ENCODE results near the gene BAZ2B.

DNA sequence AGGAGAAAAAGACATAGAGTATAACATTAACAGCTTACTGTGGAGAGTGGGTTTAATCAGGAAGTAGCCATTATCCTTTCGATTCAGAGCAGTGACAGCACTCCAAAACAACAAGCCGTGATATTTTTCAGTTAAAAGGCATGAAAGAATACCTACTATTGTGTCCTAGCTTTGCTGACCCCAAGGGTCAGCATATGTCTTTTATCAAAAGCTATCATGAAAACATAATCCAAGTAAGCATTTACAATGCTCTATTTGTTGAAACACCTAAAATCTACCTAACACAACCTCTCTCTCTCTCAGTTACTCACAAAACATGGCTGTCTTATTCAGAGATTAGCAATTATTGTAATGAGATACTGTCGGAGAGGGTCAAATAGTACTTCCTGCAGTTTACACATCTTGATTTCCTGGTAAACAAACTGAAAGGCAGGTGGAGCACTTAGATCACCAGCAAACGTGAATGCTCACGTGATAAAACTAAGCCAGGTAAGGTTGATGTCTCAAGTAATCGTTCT is 100.0 kb downstream of the BAZ2B start:
- TF ChIP-seq POLR2A (IDR thresholded peaks at IDR 0.05; ENCODE audit: low read length): peak; percentile 72
- TF ChIP-seq GATA1 (IDR thresholded peaks at IDR 0.05; ENCODE audit: low read depth, low read length): no peak

Measured in erythroblast (primary cell).